HG03139 (cell line): ENCODE data around the gene NRDC.
"Not testable (repeated sequence)": the region's sequence is repeated elsewhere in the genome, so short reads cannot be mapped to it uniquely, and the experiment has no call there.

Experiments
- ATAC-seq: cut with Tn5 transposase; IDR thresholded peaks from one replicate; pipeline ENCODE4 v1.9.1; 2021; ENCODE audit not compliant: unreplicated experiment

NRDC gene

GRCh38 chr1:51850420-51851223, 27.9 kb downstream of the NRDC start:
- ATAC-seq: no peak

- ATAC-seq: no peak
Measured at GRCh38 chr1:51847294-51847920, 31.1 kb downstream of the NRDC start.

- no peak for ATAC-seq
Measured at GRCh38 chr1:51843948-51844347, 34.6 kb downstream of the NRDC start.

GRCh38 chr1:51842261-51842660, 36.3 kb downstream of the NRDC start:
- ATAC-seq: no peak

- no peak for ATAC-seq
Measured at GRCh38 chr1:51840743-51841461, 37.6 kb downstream of the NRDC start.

- ATAC-seq: no peak
Measured at GRCh38 chr1:51840182-51840581, 38.3 kb downstream of the NRDC start.

- ATAC-seq: no peak
Measured at GRCh38 chr1:51839094-51839493, 39.4 kb downstream of the NRDC start.

GRCh38 chr1:51837243-51837642, 41.3 kb downstream of the NRDC start:
- ATAC-seq: no peak

- no peak for ATAC-seq
Measured at GRCh38 chr1:51833700-51834099, 44.8 kb downstream of the NRDC start.

GRCh38 chr1:51829058-51829457, 49.5 kb downstream of the NRDC start:
- ATAC-seq: no peak

- no peak for ATAC-seq
Measured at GRCh38 chr1:51819810-51820209, 58.7 kb downstream of the NRDC start.

GRCh38 chr1:51819021-51819420, 59.5 kb downstream of the NRDC start:
- ATAC-seq: not testable (repeated sequence)

- no peak for ATAC-seq
Measured at GRCh38 chr1:51818487-51818886, 60.0 kb downstream of the NRDC start.

- ATAC-seq: no peak
Measured at GRCh38 chr1:51814513-51814912, 64.0 kb downstream of the NRDC start.

- ATAC-seq: no peak
Measured at GRCh38 chr1:51799372-51799771, 79.2 kb downstream of the NRDC start.

- no peak for ATAC-seq
Measured at GRCh38 chr1:51794868-51795267, 83.7 kb downstream of the NRDC start.

- no peak for ATAC-seq
Measured at GRCh38 chr1:51794260-51794659, 84.3 kb downstream of the NRDC start.

GRCh38 chr1:51792864-51793263, 85.7 kb downstream of the NRDC start:
- no peak for ATAC-seq

GRCh38 chr1:51791888-51792287, 86.6 kb downstream of the NRDC start:
- ATAC-seq: no peak

GRCh38 chr1:51790385-51790784, 88.1 kb downstream of the NRDC start:
- ATAC-seq: no peak

GRCh38 chr1:51789342-51789741, 89.2 kb downstream of the NRDC start:
- no peak for ATAC-seq

- ATAC-seq: no peak
Measured at GRCh38 chr1:51788938-51789337, 89.6 kb downstream of the NRDC start.
